Measurements from ENCODE around the gene ELF2. TPM values are rescaled to one million over a fixed set of nuclear protein-coding genes. Genes with fewer than 3 reads are reported as not detected.

The ELF2 gene
- total RNA-seq, 1 experiment from 2014 or later, result 21.9 TPM

GRCh38 chr4:139189417-139189749 is 12.4 kb upstream of the ELF2 start:
- DNase-seq (ENCODE audit: low read depth, low spot score) (no peak), ATAC-seq (no peak)
- no peak overlapping the region for H3K4me3 ChIP-seq (ENCODE audit: low read depth in 2 of 2, low read length in 2 of 2)
- in situ Hi-C loops (cut with HindIII; ENCODE audit: low pct_unique_long_range_greater_than_20kb, low sequenced_read_pairs) (no loop called here), intact Hi-C loops (cut with micrococcal nuclease; ENCODE audit: unreplicated experiment) (no loop called here)
- ChIA-PET POLR2A (no interaction called here), CTCF (no interaction called here)
- H3K27me3 ChIP-seq (ENCODE audit: control insufficient read depth, insufficient read depth, low read length), result no peaks in the 10 kb centered on the region
- no peaks in the 10 kb centered on the region for H3K36me3 ChIP-seq (ENCODE audit: control insufficient read depth, insufficient read depth, low read length)
- no peaks in the 10 kb centered on the region for H3K4me1 ChIP-seq (ENCODE audit: control insufficient read depth, insufficient read depth, low read length)
- TF ChIP-seq POLR2AphosphoS5 (IDR thresholded peaks at IDR 0.05; ENCODE audit: low read depth, low read length) (no peak), SIN3A (IDR thresholded peaks at IDR 0.05; ENCODE audit: borderline replicate concordance, insufficient read depth, low read depth, low read length) (no peak), TCF7L2 (IDR thresholded peaks at IDR 0.05; ENCODE audit: low read depth, low read length) (no peak), CTCF (IDR thresholded peaks at IDR 0.05) (no peak)
- TF ChIP-seq, protein P1, sequence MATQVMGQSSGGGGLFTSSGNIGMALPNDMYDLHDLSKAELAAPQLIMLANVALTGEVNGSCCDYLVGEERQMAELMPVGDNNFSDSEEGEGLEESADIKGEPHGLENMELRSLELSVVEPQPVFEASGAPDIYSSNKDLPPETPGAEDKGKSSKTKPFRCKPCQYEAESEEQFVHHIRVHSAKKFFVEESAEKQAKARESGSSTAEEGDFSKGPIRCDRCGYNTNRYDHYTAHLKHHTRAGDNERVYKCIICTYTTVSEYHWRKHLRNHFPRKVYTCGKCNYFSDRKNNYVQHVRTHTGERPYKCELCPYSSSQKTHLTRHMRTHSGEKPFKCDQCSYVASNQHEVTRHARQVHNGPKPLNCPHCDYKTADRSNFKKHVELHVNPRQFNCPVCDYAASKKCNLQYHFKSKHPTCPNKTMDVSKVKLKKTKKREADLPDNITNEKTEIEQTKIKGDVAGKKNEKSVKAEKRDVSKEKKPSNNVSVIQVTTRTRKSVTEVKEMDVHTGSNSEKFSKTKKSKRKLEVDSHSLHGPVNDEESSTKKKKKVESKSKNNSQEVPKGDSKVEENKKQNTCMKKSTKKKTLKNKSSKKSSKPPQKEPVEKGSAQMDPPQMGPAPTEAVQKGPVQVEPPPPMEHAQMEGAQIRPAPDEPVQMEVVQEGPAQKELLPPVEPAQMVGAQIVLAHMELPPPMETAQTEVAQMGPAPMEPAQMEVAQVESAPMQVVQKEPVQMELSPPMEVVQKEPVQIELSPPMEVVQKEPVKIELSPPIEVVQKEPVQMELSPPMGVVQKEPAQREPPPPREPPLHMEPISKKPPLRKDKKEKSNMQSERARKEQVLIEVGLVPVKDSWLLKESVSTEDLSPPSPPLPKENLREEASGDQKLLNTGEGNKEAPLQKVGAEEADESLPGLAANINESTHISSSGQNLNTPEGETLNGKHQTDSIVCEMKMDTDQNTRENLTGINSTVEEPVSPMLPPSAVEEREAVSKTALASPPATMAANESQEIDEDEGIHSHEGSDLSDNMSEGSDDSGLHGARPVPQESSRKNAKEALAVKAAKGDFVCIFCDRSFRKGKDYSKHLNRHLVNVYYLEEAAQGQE (IDR thresholded peaks at IDR 0.05; ENCODE audit: insufficient read depth in 1 of 2, low read depth in 2 of 2, low read length in 1 of 2), result no peak
- no peaks in the 10 kb centered on the region for H3K9me3 ChIP-seq (ENCODE audit: control insufficient read depth, insufficient read depth, low read depth, low read length)
- H3K27ac ChIP-seq (ENCODE audit: low read length), result no peak overlapping the region
- no TSS peak for BruUV-seq (replicated peaks)

- no peaks in the 10 kb centered on the region for H3K27me3 ChIP-seq (ENCODE audit: control insufficient read depth, insufficient read depth, low read length)
- DNase-seq (ENCODE audit: low read depth, low spot score) (no peak), ATAC-seq (no peak)
- no peak overlapping the region for H3K27ac ChIP-seq (ENCODE audit: low read length)
- in situ Hi-C loops (cut with HindIII; ENCODE audit: low pct_unique_long_range_greater_than_20kb, low sequenced_read_pairs), result no loop called here
- ChIA-PET POLR2A (no interaction called here), CTCF (no interaction called here)
- no peaks in the 10 kb centered on the region for H3K36me3 ChIP-seq (ENCODE audit: control insufficient read depth, insufficient read depth, low read length)
- intact Hi-C loops (cut with micrococcal nuclease; ENCODE audit: unreplicated experiment), result no loop called here
- no peaks in the 10 kb centered on the region for H3K9me3 ChIP-seq (ENCODE audit: control insufficient read depth, insufficient read depth, low read depth, low read length)
- H3K4me3 ChIP-seq (ENCODE audit: low read depth in 2 of 2, low read length in 2 of 2), result no peak overlapping the region
- BruUV-seq (replicated peaks), result no TSS peak
- TF ChIP-seq TCF7L2 (IDR thresholded peaks at IDR 0.05; ENCODE audit: low read depth, low read length) (no peak), POLR2AphosphoS5 (IDR thresholded peaks at IDR 0.05; ENCODE audit: low read depth, low read length) (no peak)
- TF ChIP-seq, protein P1 (IDR thresholded peaks at IDR 0.05; ENCODE audit: insufficient read depth in 1 of 2, low read depth in 2 of 2, low read length in 1 of 2), result no peak
- H3K4me1 ChIP-seq (ENCODE audit: control insufficient read depth, insufficient read depth, low read length), result no peaks in the 10 kb centered on the region
Observed at GRCh38 chr4:139188648-139189416, 11.8 kb upstream of the ELF2 start.

Data from Panc1 (cell line).